ENCODE measurements around the gene TOPORS.

- TF ChIP-seq POLR2A (IDR thresholded peaks at IDR 0.05) (no peak), POLR2AphosphoS5 (IDR thresholded peaks at IDR 0.05) (no peak), CTCF (IDR thresholded peaks at IDR 0.05) (no peak)
Measured at GRCh38 chr9:32502464-32502863, 49.9 kb downstream of the TOPORS start.
